ENCODE measurements around the gene ST3GAL3. TPM values are rescaled to one million over a fixed set of nuclear protein-coding genes. Genes with fewer than 3 reads are reported as not detected.

ST3GAL3 gene
- total and polyA plus RNA-seq, 5 experiments from 2014 or later = 7.5 to 23.0 (median 10.9) TPM

- peaks cover 8 to 30% (median 24%) of the 10 kb centered on the region in 4 donors for H3K4me1 Mint-ChIP-seq
- no peaks in the 10 kb centered on the region for H3K9me3 Mint-ChIP-seq
- ATAC-seq (no peak), DNase-seq (no peak)
- H3K36me3 Mint-ChIP-seq = peaks cover 0 to 5% (median 0%) of the 10 kb centered on the region in 3 donors
- peak overlapping the region in 2 of 10 donors; percentile 10 to 12 for H3K27ac Mint-ChIP-seq
- POLR2A ChIA-PET = interaction anchor here (0.6 kb wide), 1 partner anchor 861 kb away, joined by 3 read pairs; no protein-coding TSS in a partner anchor
- H3K4me3 Mint-ChIP-seq = peak overlapping the region in 8 of 10 donors; percentile 4 to 60 (median 38)
- H3K27me3 Mint-ChIP-seq = peaks cover 9 to 35% (median 19%) of the 10 kb centered on the region in 5 donors
These were observed 225.6 kb downstream of the ST3GAL3 start for GRCh38 chr1:43932786-43933385.

- ATAC-seq = no peak
- Mint-ChIP-seq H3K36me3 (peaks cover 0 to 5% (median 0%) of the 10 kb centered on the region in 3 donors), H3K4me1 (peaks cover 8 to 30% (median 24%) of the 10 kb centered on the region in 4 donors), H3K27ac (peak within 1 kb of the TSS in 4 of 10 donors; percentile 10 to 53 (median 30)), H3K9me3 (no peaks in the 10 kb centered on the region), H3K4me3 (peak within 1 kb of the TSS; percentile 7 to 60 (median 48)), H3K27me3 (peaks cover 9 to 35% (median 19%) of the 10 kb centered on the region in 5 donors)
- DNase-seq = no peak
- POLR2A ChIA-PET = interaction anchor here (0.6 kb wide), 1 partner anchor 860 kb away, joined by 3 read pairs; no protein-coding TSS in a partner anchor
These were observed 226.2 kb downstream of the ST3GAL3 start, which contains the start of gene ARTN for GRCh38 chr1:43933386-43934100. Gene ARTN (plus strand): TSS chr1:43933801. CDS start chr1:43935657, 1,856 bp downstream.

- H3K4me3 Mint-ChIP-seq = peak overlapping the region in 9 of 10 donors; percentile 33 to 71 (median 50)
These were observed 227.0 kb downstream of the ST3GAL3 start for GRCh38 chr1:43934101-43934985.

GRCh38 chr1:43934986-43935324, 227.6 kb downstream of the ST3GAL3 start:
- H3K4me1 Mint-ChIP-seq = peaks cover 14 to 30% (median 24%) of the 10 kb centered on the region in 4 donors
- H3K36me3 Mint-ChIP-seq = peaks cover 0 to 4% (median 0%) of the 10 kb centered on the region in 3 donors
- no peaks in the 10 kb centered on the region for H3K9me3 Mint-ChIP-seq
- DNase-seq (no peak), ATAC-seq (no peak)
- H3K27me3 Mint-ChIP-seq = peaks cover 9 to 35% (median 19%) of the 10 kb centered on the region in 5 donors
- peak overlapping the region in 3 of 10 donors; percentile 11 to 71 (median 41) for H3K4me3 Mint-ChIP-seq
- H3K27ac Mint-ChIP-seq = peak overlapping the region in 1 of 10 donors; percentile 37
- POLR2A ChIA-PET = interaction anchor here (1.2 to 1.9 kb wide), 4 partner anchors 11 to 172 kb away, joined by 3 to 8 read pairs (median 4); partner anchors contain the start of genes ATP6V0B and IPO13

More at GRCh38 chr1:43934101-43934985, 227.0 kb downstream of the ST3GAL3 start:
- Mint-ChIP-seq H3K27me3 (peaks cover 9 to 35% (median 19%) of the 10 kb centered on the region in 5 donors), H3K4me1 (peaks cover 12 to 30% (median 24%) of the 10 kb centered on the region in 4 donors), H3K36me3 (peaks cover 0 to 5% (median 0%) of the 10 kb centered on the region in 3 donors), H3K27ac (peak overlapping the region in 3 of 10 donors; percentile 37 to 53 (median 47)), H3K9me3 (no peaks in the 10 kb centered on the region)
- peak; percentile 20 to 67 (median 48) for DNase-seq
- POLR2A ChIA-PET = interaction anchor here (1.2 to 1.9 kb wide), 3 partner anchors 13 to 171 kb away, joined by 3 to 8 read pairs (median 4); partner anchors contain the start of genes ATP6V0B and IPO13
- peak; percentile 52 to 63 for ATAC-seq

GRCh38 chr1:43935711-43936427, 228.5 kb downstream of the ST3GAL3 start:
- POLR2A ChIA-PET = interaction anchor here (1.2 to 1.9 kb wide), 3 partner anchors 10 to 172 kb away, joined by 3 to 8 read pairs (median 5); partner anchors contain the start of gene ATP6V0B

GRCh38 chr1:43936431-43937151, 229.3 kb downstream of the ST3GAL3 start:
- Mint-ChIP-seq H3K36me3 (peaks cover 0 to 5% (median 0%) of the 10 kb centered on the region in 3 donors), H3K4me3 (peak overlapping the region; percentile 10 to 77 (median 56)), H3K27me3 (peaks cover 9 to 35% (median 19%) of the 10 kb centered on the region in 5 donors), H3K27ac (no peak overlapping the region), H3K4me1 (peaks cover 14 to 30% (median 24%) of the 10 kb centered on the region in 4 donors), H3K9me3 (no peaks in the 10 kb centered on the region)
- peak in 1 of 10 donors; percentile 10 for DNase-seq
- ATAC-seq = peak; percentile 66 to 70
- POLR2A ChIA-PET = interaction anchor here (1.9 kb wide), 1 partner anchor 9 kb away, joined by 5 read pairs; no protein-coding TSS in a partner anchor

More at GRCh38 chr1:43935711-43936427, 228.5 kb downstream of the ST3GAL3 start:
- Mint-ChIP-seq H3K27ac (no peak overlapping the region), H3K4me3 (peak overlapping the region in 8 of 10 donors; percentile 18 to 77 (median 52)), H3K9me3 (no peaks in the 10 kb centered on the region), H3K36me3 (peaks cover 0 to 5% (median 0%) of the 10 kb centered on the region in 3 donors), H3K27me3 (peaks cover 9 to 35% (median 19%) of the 10 kb centered on the region in 5 donors), H3K4me1 (peaks cover 14 to 30% (median 24%) of the 10 kb centered on the region in 4 donors)
- DNase-seq = no peak
- ATAC-seq = no peak

- no peaks in the 10 kb centered on the region for H3K9me3 Mint-ChIP-seq
- no peak for DNase-seq
- no peak for ATAC-seq
- H3K4me1 Mint-ChIP-seq = peaks cover 14 to 30% (median 24%) of the 10 kb centered on the region in 4 donors
- no peak overlapping the region for H3K27ac Mint-ChIP-seq
- H3K4me3 Mint-ChIP-seq = peak overlapping the region in 3 of 10 donors; percentile 54 to 77 (median 77)
- peaks cover 9 to 35% (median 19%) of the 10 kb centered on the region in 5 donors for H3K27me3 Mint-ChIP-seq
- POLR2A ChIA-PET = no interaction called here
- H3K36me3 Mint-ChIP-seq = peaks cover 0 to 5% (median 0%) of the 10 kb centered on the region in 3 donors
These were observed 230.0 kb downstream of the ST3GAL3 start for GRCh38 chr1:43937179-43937865.

GRCh38 chr1:43938383-43938782, 231.0 kb downstream of the ST3GAL3 start:
- no peaks in the 10 kb centered on the region for H3K9me3 Mint-ChIP-seq
- peaks cover 4 to 25% (median 13%) of the 10 kb centered on the region in 5 donors for H3K27me3 Mint-ChIP-seq
- no peak overlapping the region for H3K4me3 Mint-ChIP-seq
- H3K27ac Mint-ChIP-seq = peak overlapping the region in 1 of 10 donors; percentile 18
- H3K36me3 Mint-ChIP-seq = peaks cover 0 to 5% (median 0%) of the 10 kb centered on the region in 3 donors
- POLR2A ChIA-PET = no interaction called here
- no peak for ATAC-seq
- peaks cover 16 to 32% (median 19%) of the 10 kb centered on the region in 4 donors for H3K4me1 Mint-ChIP-seq
- no peak for DNase-seq

GRCh38 chr1:43938892-43939587, 231.7 kb downstream of the ST3GAL3 start:
- DNase-seq = no peak
- POLR2A ChIA-PET = no interaction called here
- peaks cover 14 to 25% (median 16%) of the 10 kb centered on the region in 4 donors for H3K4me1 Mint-ChIP-seq

GRCh38 chr1:43942411-43942810, 235.1 kb downstream of the ST3GAL3 start:
- Mint-ChIP-seq H3K36me3 (peaks cover 0 to 8% (median 0%) of the 10 kb centered on the region in 3 donors), H3K9me3 (no peaks in the 10 kb centered on the region), H3K27me3 (no peaks in the 10 kb centered on the region), H3K4me3 (no peak overlapping the region), H3K27ac (peak overlapping the region in 2 of 10 donors; percentile 13 to 46), H3K4me1 (peaks cover 19 to 29% (median 26%) of the 10 kb centered on the region in 4 donors)
- ATAC-seq = no peak
- DNase-seq = no peak
- POLR2A ChIA-PET = no interaction called here

More at GRCh38 chr1:43938892-43939587, 231.7 kb downstream of the ST3GAL3 start:
- Mint-ChIP-seq H3K27me3 (peaks cover 4 to 22% (median 11%) of the 10 kb centered on the region in 5 donors), H3K9me3 (no peaks in the 10 kb centered on the region), H3K4me3 (no peak overlapping the region), H3K27ac (no peak overlapping the region), H3K36me3 (peaks cover 0 to 8% (median 0%) of the 10 kb centered on the region in 3 donors)
- no peak for ATAC-seq
